ENCODE results near the gene SMIM14.
"Not testable (repeated sequence)": the region's sequence is repeated elsewhere in the genome, so short reads cannot be mapped to it uniquely, and the experiment has no call there.

Gene SMIM14

DNA sequence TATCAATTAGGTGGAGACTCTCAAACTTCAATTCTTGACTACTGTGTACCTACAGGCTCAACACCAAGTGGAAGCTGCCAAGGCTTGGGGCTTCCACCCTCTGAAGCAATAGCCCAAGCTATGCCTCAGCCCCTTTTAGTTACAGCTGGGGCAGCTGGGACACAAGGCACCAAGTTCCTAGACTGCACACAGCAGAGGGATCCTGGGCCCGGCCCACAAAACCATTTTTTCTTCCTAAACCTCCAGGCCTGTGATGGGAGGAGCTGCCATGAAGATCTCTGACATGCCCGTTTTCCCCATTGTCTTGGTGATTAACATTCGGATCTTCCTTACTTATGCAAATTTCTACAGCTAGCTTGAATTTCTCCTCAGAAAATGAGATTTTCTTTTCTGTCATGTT, 108.0 kb downstream of the SMIM14 start:
- no peak for DNase-seq (ENCODE audit: low spot score)

DNA sequence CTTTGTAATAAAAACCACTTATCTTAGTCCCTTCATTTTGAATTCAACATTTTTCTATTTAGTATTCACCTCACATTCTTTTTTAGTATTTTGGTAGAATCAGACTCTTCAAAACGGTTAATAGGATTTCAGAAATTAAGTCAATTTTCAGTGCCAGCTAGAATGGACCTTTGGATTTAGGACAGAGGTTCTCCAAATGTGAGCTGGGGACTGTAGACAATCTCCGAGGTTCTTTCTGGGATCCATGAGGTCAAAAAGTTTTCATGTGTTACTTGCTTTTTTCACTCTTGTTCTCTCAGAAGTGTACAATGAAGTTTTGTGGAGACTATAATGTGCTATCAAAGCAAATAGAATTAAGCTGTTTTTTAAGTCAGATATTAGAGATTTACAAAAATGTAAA, 109.1 kb downstream of the SMIM14 start:
- no peak for DNase-seq (ENCODE audit: low spot score)

DNA sequence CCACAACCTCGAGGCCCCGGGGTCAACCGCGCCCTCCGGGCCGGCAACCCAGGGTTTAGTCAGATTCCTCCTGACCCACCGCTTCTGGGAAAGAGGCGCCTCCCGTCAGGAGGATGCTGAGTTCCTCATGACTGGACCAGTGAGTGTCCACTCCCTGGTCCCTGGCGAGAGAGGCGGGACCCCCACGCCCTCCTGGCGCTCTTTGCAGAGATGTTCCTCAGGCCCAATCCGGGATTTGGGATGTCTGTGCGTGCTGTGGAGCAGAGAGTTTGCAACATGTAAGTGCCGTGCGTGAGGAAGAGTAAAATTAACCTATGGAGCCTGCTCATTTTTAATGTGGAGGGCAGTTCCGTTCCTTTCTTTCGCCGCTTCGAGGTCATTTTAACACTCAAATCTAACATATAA, 110.6 kb downstream of the SMIM14 start:
- peak; percentile 86 for DNase-seq (ENCODE audit: low spot score)

DNA sequence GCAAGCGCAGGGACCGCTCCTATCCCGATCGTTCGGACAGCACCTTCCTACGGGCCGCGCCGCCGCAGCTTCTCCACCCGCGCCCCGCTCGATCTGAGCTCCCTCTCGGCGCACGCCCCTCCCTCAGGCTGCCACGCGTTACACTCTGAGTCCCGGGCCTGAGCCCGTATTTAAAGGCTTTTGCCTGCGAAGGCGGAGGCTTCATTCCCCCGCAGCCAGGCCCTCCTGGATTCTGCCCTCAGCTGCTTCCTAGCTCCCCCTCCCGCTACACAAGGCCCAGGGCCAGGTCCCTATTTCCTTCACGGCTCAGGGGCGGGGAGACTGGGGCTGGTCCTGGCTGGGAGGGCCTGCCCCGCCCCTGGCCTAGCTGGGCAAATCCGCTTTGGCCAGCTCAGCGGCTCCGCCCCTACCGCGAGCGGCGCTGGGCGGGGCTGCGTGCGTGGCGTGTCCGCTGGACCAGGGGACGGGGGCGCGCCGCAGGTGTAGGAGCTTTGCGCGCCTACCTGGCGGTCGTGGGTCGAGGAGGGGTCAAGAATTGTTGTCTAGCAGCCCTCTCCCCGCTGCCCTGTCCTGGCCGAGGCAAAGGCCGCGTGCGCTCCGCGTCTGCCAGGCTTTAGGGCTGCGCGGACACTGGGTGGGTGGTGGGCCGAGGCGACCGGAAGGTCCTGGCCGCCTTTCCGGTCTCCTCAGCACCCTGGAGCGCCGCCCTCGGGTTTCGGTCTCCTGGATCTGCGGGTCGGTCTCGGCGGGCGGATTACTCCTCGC, 111.2 kb downstream of the SMIM14 start, which contains the start of gene UGDH:
Gene UGDH, minus strand, starts transcription at position 144 of the 765 bp plus-strand sequence. CDS start 5,927 bp downstream, outside the sequence.
- DNase-seq (ENCODE audit: low spot score), result peak; percentile 98

DNA sequence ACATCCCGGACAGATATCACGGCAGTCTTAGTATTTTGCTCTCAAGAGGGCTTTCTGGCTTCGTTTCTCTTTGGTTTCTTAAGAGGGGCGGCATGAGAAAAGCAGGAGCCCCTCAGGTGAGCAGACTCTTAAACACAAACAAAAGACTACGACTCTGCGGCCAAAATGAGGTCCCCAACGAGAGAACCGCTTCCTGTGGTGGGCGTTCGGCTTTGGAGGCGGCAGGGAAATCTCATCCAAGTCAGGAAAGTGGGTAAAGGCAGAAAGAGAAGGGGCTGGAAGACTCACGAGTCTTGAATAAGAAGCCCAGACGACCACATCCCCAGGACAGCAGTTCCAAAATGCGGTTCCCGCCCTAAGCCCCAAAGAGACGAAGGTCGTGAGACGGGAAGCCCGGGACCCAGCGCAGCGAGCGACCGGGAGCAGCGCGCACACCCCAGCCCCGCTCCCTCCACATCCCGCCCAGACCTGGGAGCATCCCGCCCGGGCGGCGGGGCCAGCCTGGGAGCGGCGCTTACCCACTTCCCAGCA, 111.8 kb downstream of the SMIM14 start:
- DNase-seq (ENCODE audit: low spot score), result peak; percentile 20

DNA sequence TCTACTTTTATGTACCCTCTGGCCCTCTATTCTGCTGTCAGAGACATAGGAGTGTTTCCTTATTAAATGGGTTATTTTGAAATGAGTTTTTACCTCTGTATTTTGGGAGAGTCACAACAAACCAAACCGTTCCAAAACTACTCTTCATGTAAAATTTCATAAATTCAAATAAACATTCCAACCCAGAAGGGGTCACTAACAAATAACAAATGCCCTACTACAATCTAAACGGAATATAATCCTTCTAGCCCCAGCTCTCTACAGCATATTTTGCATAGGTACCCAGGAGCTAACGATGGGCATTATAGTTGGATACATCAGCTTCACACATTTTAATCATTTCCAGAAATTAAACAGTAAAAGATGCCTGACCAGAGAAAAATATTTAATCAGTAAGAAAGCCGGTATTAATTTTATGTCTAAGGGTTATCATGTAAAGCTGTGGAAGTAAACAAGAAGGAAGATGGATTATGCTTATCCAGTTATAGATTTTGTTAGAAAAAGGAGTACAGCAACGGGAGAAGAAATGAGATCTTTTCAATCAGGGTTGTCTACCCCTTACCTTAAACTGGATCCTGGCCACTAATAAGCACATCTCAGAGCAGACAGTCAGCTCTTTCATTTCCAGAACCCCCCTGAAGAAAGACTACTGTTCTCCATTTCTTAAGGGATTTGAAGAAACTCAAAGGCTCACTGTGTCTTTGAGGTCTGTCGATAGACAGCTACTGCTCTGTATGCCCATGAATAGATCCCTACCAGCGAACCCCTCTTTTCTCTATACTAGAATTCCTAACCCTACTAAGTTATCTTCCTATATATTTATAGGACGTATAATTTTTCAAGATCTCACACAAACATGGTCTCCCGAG, 112.6 kb downstream of the SMIM14 start:
- DNase-seq (ENCODE audit: low spot score), result no peak

DNA sequence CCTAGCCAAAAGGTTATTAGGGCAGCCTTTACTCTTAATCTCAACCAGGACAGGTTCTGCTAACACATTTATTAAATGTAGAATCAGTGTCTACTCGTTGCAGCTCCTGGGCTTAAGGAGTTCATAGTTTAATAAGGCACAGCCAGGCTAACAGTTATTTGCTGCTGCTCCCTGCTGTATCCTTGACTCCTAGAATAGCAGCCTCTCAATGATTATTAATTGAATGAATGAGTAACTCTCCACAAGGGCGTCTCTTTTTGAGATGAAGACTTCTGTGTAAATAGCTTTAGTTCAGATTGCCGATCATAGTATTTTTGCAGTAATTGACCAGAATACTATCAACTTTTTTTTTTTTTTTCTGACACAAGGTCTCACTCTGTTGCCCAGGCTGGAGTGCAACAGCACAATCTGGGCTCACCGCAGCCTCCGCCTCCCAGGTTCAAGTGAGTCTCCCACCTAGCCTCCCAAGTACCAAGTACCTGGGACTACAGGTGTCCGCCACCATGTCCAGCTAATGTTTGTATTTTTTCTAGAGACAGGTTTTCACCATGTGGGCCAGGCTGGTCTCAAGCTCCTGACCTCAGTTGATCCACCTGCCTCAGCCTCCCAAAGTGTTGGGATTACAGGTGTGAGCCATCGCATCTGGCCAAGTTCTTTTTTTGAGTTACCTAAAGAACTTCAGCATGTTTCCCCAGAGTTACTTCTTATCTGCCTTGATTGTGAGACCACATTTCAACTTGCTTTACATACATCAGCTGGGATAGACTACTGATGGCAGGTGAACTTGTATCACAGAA, 114.3 kb downstream of the SMIM14 start:
- no peak for DNase-seq (ENCODE audit: low spot score)

DNA sequence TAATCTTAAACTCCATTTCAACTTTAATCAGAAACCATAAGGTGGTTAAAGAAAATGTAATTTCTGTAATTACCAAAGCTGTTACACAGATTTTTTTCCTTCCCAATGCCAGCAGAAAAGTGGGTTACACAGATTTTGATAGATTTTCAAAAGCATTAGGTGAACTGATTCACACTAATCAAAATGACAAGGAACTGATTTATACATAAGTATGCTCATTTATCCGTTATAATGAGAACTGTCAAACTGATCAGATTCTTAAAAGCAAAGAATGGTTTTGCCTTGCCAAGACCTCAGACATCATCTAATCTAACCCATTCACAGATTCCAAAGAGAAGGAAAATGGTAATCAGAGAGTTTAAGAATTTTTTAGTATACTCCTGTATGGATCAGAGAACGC, 116.6 kb downstream of the SMIM14 start:
- no peak for DNase-seq (ENCODE audit: low spot score)

DNA sequence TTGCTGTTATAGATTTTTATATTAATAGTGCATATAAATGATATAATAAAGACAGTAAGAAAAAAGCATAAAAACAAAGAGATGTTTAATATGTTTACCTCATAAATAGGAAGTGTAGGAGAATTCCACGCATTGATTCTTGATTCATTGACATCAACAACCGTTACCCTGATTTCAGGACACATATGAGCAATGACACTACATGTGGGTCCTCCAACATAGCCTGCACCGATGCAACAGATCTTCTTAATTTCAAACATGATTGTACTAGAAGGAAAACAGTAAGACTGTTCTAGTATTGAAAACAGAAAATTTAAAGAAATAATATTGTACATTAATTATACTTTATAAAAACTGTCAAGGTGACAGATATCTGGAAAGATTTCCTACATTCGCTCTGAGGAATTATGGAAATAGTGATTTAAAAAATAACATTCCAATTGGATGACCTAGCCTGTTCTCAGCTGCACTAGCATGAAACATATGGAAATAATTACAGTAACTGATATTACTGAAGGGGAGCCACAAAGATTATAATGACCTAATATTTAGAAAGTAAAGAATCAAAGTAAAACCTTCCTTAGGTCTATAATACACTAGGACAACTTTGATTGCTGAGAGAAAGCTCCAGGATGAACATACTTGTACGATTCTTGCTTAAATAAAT, 117.3 kb downstream of the SMIM14 start:
- DNase-seq (ENCODE audit: low spot score), result peak; percentile 53

DNA sequence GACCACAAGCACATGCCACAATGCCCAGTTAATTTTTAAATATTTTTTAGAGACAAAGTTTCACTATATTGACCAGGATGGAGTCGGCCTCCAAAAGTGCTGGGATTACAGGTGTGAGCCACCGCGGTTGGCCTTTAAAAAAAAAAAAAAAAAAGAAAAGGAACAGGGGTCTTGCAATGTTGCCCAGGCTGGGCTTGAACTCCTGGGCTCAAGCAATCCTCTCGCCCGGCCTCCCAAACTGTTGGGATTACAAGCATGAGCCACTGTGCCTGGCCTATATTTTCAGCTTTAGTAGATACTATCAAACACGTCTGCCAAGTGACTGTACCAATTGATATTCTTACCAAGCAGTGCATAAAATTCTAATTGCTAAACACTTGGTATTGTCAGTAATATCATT, 120.2 kb downstream of the SMIM14 start:
- DNase-seq (ENCODE audit: low spot score), result no peak

DNA sequence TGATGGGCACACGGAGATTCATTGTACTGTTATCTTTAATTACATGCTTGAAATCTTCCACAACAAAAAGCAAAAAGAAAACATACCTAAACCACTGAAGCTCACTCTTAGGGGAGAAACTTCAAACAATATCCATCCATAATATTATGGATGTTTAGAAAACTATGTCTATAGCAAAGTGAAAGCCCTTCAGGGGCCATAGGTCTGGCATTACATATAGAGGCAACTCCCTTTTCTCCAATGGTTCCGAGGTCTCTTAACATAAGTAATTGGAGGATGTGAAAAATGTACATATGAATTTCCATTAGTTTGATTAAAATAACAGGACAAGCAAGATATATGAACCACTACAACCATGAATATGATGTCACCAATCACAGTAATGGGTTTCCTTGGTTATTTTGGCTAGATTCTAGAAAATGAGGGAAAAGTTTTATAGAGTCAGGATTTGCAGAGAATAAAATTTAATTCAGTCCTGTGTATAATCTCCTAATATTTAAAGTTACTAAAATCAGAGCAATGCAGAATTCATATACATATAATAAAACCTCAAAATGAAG, 122.2 kb downstream of the SMIM14 start:
- DNase-seq (ENCODE audit: low spot score), result no peak

DNA sequence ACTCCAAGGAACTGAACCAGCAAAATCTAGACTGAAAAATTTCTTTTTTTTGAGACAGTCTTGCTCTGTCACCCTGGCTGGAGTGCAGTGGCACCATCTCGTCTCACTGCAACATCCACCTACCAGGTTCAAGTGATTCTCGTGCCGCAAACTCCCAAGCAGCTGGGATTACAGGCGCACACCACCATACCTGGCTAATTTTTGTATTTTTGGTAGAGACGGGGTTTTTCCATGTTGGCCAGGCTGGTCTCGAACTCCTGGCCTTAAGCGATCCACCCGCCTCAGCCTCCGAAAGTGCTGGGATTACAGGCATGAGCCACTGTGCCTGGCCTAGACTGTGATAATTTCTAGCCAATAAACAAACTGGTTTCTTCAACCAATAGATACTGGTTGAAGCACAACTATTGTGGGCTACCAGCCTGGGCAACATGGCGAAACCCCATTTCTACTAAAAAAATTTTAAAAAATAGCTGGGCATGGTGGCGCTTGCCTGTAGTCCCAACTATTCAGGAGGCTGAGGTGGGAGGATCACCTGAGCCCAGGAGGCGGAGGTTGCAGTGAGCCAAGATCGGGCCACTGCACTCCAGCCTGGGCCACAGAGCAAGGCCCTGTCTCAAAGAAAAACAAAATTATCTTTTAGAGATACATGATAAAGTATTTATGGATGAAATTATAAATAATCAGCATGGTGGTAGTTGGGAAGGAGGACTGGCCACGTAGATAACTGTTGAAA, 122.8 kb downstream of the SMIM14 start:
- not testable (repeated sequence) for DNase-seq (ENCODE audit: low spot score)

DNA sequence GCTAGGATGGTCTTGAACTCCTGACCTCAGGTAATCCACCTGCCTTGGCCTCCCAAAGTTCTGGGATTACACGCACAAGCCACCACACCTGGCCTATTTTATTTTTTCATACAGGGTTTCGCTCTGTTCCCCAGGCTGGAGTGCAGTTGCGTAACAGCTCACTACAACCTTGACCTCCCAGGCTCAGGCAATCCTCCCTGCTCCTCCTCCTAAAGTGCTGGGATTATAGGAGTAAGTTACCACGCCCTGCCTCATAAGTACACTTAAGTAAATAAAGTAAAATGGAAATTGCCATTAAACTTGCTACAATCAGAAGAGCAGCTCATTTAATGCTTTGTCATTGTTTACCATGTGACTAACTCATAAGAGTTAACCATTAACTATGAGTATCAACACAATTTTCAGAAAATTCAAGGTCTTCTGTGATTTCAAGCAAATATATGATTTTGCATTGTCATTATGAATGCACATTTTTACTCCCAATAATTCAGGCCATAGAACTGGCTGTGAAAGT, 123.7 kb downstream of the SMIM14 start:
- no peak for DNase-seq (ENCODE audit: low spot score)

DNA sequence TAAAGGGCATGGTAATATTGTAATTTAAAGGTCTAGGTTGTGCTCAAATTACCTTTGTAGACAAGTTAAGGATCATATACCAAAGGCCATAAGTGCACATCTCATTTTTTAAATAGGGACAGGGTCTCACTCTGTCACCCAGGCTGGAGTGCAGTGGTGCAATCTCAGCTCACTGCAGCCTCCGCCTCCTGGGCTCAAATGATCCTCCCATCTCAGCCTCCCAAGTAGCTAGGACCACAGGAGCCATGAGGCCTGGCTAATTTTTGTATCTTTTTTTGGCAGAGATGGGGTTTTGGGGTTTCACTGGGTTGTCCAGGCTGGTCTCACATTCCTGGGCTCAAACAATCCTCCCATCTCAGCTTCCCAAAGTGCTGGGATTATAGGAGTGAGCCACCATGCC, 124.4 kb downstream of the SMIM14 start:
- not testable (repeated sequence) for DNase-seq (ENCODE audit: low spot score)

DNA sequence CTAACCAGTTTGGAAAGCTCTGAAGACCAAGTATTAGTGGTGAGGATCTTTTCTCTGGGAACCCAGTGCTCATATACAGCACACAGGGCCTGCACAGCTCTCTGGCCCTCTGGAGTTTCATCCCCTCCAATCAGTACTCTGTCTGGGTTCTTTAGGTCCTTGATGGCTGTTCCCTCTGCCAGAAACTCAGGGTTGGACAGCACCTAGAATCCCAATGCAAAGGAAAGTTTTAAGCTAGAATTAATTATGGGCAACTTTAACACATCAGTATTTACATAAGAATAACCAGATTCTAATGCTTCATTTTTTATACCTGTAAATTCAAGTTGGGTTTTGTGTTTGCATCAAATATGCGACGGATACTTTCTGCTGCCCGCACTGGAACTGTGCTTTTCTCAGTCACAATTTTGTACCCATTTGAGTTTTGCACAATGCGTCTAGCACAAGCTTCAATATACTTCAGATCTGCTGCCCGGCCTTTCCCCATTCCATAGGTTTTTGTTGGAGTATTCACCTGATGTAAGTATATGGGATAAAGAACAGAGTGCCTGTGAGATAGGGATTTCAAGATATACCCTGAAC, 128.2 kb downstream of the SMIM14 start:
- DNase-seq (ENCODE audit: low spot score), result no peak

DNA sequence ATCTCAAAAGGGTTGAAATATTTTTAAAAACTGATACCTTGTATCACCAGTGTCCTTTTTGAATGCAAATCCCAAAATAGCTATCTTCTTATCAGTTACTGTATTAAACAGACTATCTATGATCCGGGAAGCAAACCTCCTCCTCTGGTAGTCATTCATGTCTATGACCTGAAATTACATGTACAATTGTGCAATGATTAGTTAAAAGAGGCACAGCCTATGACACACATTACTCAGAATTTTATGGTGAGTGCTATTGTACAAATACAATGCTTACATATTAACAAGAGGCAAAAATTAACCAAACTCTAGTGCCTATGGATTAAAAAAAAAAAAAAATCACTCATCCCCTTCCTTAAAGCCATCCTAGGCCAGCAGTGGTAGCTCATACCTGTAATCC, 133.1 kb downstream of the SMIM14 start:
- DNase-seq (ENCODE audit: low spot score), result no peak

DNA sequence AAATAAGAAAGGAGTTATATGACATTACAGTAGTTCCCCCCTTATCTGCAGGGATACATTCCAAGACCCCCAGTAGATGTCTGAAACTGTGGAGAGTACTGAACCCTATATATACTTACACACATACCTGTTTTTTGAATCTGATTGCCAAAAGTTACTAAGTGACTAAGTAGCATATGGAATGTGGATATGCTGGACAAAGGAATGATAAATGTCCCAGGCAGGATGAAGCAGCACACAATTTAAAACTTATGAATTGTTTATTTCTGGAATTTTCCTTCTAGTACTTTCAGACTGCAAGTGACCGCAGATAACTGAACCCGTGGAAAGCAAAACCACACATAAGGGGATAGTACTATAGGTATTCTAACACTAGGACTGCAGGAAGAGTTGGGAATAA, 134.1 kb downstream of the SMIM14 start:
- DNase-seq (ENCODE audit: low spot score), result no peak

DNA sequence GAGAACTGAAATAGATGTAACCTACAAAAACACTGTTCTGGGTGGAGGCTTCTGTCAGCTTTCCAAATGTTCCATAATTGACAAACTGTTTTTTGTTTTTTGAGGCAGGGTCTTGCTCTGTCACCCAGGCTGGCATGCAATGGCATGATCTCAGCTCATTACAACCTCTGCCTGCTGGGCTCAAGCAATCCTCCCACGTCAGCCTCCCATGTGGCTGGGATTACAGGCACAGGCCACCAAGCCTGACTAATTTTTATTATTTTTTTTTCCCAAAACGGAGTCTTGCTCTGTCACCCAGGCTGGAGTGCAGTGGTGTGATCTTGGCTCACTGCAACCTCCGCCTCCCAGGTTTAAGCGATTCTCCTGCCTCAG, 136.0 kb downstream of the SMIM14 start:
- not testable (repeated sequence) for DNase-seq (ENCODE audit: low spot score)

DNA sequence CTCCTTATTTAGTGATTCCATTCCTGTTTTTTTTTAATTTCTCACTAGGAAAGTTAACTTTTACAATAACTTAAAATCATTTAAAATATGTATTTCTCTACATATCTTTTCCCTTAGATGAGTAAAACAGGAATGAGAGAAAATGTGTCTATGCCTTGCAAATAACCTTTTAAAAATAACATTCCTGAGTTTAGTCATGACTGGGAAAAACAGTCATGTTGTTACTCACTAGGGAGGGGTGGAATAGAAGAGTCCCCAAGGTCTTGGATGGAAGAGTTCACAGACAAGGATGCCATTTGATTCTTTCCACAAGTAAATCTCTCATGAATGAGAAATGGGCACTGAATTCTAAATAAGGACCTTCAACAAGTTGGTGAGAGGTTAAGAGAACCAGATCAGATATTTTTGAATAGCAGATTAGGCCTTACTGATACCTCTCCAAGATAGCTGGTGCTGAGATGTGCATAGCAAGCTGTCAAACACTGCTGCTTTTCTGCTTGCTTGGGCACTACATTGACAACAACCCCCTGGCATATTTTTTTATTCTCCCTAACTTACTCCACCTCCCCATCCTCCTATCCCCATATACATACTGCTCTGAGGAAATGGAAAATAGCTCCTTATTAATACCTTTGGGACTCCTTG, 136.5 kb downstream of the SMIM14 start:
- DNase-seq (ENCODE audit: low spot score), result peak; percentile 61

DNA sequence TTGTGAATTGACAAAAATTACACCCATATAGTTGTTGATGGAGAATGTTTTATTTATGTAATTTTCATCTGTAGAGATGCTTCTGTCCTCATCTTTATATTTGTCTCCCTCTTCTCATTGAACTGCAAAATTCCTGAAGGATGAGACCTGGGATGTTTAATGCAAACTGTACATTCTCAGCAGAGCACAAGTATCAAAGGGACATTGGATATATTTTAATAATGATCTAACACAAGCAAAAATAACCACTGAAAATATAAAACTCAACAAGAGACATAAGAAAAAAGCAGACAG, 140.0 kb downstream of the SMIM14 start:
- DNase-seq (ENCODE audit: low spot score), result no peak

Data from AG08396 (cell line).